SKM-1 (cell line): ENCODE results near the gene PRKCE.

Experiments
- DNase-seq: peaks from one replicate; lab custom pipeline; 2025; ENCODE audit not compliant: unreplicated experiment; lab: John Stamatoyannopoulos, UW

PRKCE gene

DNA sequence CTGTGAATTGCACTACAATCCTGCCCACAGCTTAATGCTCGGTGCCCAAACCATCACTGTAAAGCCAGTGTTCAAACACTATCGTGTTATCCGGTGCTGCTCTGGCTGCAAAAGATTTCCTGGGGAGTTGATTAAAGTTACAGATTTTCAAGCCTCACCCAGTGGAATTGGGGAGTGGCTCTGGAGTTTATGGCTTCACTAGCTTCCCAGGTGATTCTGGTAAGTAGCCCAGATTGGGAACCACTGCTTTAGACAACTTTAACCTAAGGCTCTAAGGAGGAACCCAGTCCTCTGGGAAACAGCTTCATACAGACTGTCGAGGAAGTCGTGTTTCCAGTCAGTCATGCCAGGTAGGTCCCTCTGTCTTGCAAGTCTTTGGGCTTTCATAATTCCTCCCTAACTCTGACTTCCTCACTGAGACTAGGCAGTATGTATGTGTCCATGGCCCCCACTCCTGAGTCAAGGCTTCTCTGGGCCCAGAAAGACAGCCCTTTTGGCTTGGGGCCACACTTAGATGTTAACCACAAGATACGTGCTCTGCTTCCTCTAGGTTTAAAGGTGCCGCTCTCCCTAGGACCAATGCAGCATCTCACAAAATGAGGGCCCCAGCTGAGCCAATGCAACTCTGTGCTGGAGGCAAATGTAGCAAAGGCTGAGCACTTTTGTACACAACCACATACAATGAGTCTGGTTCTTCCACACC is 299.7 kb downstream of the PRKCE start:
- DNase-seq, result no peak

GRCh38 chr2:45952591-45952990 is 301.1 kb downstream of the PRKCE start:
- DNase-seq, result no peak

DNA sequence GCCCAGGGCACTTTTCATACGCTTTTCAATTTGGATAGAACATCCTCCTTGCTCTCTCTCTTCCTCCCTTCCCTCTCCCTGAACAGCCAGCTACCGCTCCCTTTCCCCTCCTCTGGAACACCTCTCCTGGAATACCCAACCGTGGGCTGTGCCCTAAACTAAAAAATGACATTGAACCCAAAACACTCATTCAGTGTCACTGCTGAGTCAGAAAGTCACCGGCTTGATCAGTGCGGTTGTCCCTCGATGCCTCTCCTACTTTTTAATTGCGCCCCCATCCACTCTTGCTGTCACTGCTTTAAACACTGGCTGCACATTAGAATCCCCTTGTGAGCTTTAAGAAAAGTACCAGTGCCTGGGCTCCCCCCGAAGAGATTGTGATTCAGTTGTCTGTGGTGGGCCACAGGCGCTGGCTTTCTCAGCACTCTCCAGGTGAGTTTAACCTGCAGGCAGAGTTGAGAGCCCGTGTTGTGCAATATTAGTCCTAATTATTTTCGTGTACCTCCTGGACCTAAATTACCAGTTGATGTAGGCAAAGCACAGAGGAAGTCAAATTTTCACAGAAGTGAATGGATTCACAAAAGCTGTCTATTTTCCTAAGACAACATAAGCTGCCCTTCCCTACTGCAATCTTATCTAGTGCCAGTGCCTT is 302.0 kb downstream of the PRKCE start:
- no peak for DNase-seq

GRCh38 chr2:45954233-45954850 is 302.9 kb downstream of the PRKCE start:
- no peak for DNase-seq

DNA sequence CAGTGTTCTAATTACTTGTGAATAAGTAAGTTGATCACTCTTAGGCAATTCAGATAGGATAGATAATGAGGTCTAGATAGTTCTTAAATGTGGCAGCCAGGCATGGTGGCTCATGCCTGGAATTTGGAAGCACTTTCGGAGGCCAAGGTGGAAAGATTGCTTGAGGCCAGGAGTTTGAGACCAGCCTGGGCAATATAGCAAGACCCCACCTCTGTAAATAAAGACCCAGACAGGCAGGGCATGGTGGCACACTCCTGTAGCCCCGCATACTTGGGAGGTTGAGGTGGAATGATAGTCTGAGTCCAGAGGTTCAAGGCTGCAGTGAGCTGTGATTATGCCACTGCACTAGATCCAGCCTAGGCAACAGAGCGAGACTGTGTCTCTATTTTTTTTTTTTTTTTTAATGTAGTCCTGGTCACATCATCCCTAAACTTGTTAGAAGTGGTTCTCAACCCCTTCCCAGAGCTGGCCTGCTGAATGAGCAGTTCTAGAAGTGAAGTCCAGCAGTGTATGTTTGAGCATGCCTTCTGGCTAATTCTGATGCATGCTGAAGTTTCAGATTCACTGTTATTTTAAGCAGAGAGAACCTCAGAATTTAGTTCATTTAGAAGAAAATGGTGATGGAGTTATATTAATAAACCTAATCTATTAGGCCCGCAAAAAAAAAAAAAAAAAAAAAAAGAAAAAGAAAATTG is 306.2 kb downstream of the PRKCE start:
- no peak for DNase-seq

- DNase-seq, result no peak
These were observed 308.8 kb downstream of the PRKCE start for GRCh38 chr2:45960057-45960863.

GRCh38 chr2:45962177-45962921 is 310.9 kb downstream of the PRKCE start:
- no peak for DNase-seq

GRCh38 chr2:45963816-45964215 is 312.3 kb downstream of the PRKCE start:
- no peak for DNase-seq

DNA sequence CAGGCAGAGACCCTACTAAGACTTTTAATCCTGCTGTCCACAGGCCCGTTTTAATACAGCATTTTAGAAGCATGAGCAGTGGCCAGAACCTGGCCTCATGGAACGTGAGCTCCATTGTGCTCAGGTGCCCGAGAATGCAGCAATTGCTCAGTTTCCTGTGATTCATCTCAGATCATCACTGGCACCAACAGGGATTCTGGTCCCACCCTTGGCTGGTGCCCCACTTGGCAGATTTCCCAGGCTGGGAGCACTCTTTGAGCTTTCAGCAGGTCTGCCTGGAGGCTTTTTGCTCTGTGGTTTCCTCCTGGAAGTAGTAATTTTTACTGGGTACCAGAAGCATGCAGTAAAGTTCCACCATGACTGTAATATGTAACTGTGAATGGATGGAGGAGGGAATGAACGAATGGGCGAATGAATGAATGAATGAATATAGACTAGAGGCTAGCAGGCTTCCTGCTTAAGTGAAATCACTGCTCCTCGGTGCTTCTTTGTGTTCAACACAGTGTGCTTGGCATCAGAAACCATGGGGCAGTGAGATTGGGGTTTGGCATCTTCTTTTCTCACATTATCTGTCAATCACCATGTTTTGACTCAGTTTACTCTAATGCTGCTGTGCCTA is 312.9 kb downstream of the PRKCE start:
- DNase-seq, result no peak

GRCh38 chr2:45964906-45965305 is 313.4 kb downstream of the PRKCE start:
- no peak for DNase-seq

- DNase-seq, result no peak
These were observed 314.5 kb downstream of the PRKCE start for GRCh38 chr2:45965871-45966498.

DNA sequence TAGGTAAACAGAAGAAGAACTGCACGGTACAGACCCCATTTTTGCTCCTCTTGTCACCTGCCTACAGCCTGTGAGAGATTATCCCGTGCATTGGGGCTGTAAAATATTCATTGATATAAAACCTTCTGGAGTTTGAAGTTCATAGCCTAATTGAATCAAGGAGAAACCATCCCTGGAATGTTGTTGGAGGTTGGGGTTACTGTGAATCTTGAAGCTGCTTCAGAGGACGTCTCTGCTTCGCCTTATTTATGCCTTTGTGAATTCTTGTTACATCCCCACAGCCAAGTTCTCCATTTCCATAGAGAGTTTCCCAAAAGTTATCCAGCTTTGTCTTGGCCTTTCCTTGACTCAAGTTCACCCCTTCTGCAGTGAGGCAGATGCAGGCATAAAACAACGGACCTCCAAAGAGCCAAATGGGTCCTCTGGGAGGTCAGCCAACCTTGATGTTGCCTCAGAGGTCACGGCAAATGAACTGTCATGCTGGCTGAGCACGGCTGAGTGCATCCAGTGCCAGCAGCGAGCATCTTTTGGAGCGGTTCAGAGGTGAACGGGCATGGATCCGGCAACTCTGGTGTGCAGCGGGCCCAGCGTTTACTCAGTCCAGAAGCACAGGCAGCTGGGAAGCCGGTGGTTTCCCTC is 317.6 kb downstream of the PRKCE start:
- DNase-seq, result no peak

DNA sequence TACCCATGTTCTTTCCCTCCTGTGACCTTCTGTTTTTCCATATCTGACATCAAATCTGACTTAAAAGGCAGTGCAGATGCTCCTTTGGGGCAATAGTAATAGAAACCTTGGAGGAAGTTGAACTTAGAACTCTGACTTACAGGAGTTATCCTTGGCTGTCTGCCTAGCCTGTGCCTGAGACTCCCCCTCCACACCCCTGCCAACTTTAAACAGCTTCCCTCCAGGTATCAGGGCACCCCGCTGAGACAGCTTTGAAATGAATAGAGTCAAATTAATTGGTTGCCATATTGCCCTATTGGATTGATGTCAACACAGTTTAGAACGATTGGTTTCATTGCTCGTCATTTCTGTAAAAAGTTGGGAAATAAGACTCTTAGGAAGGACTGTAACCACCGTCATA is 322.0 kb downstream of the PRKCE start:
- no peak for DNase-seq

- DNase-seq, result no peak
These were observed 322.6 kb downstream of the PRKCE start for GRCh38 chr2:45974056-45974455.

DNA sequence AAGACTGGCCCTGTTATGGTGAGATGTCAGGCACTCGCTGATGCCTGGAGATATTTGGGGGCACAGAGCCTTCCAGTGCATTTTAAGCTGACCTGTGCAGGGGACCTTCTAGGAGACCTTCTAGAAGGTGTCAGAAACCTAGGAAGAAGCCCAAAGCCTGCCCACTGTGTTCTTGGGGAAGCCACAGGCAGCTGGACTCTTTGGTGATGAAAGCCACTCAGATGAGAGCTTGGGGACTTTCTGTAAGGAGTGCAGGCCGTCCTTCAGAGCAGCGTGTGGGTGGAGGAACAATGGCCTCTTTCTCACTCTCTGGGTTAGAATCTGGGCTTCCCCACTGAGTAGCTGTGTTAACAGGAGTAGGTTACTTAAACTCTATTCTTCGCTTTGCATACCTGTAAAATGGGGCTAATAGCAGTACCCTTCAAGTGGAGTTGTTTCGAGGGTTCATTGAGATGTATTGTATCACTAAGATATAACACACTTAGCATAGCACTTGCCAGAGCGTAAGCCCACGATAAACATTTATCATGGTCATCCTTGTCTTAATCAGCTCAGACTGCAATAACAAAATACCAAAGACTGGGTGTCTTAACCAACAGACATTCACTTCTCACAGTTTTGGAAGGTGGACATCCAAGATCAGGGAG is 323.4 kb downstream of the PRKCE start:
- no peak for DNase-seq

GRCh38 chr2:45975752-45976517 is 324.5 kb downstream of the PRKCE start:
- DNase-seq, result no peak

- no peak for DNase-seq
These were observed 326.9 kb downstream of the PRKCE start for GRCh38 chr2:45978302-45978859.
